Spleen (tissue), 7 donors: ENCODE measurements around the gene ASH1L.

Experiments used
- CTCF ChIP-seq, 11 experiments: fragments of 200-600 bp in 7 of 11; fragments of 450-650 bp in 4 of 11; sonication (generic) in 4 of 11; IDR thresholded peaks in 8 of 11; conservative IDR thresholded peaks in 3 of 11; 1 replicate in 7 of 11; 2 replicates in 4 of 11; pipeline versions ENCODE4 v1.4.0 to v1.8.0; 2016 to 2021; ENCODE audit warnings: antibody characterized with exemption in 11 of 11, inconsistent platforms in 4 of 11, mild to moderate bottlenecking in 1 of 11
- POLR2AphosphoS5 ChIP-seq, 3 donors: sonication (generic); formaldehyde crosslinking; IDR thresholded peaks; one replicate each; pipeline ENCODE4 v1.5.1; 2017; ENCODE audit warnings: antibody characterized with exemption in 3 of 3
- donor health status: DM: no; HTN: no; CAD: no; lungs with moderate emphysema.
- donor health status: DM: no; HTN: no; CAD: no.
- donor health status: DM: no; HTN: no; CAD: no.

- TF ChIP-seq CTCF (IDR thresholded peaks at IDR 0.05 in 8 of 11, conservative IDR thresholded peaks at IDR 0.05 in 3 of 11) (no peak), POLR2AphosphoS5 (IDR thresholded peaks at IDR 0.05) (no peak)
Measured at GRCh38 chr1:155455588-155456195, 106.9 kb downstream of the ASH1L start.
